GM10266 (cell line): ENCODE results near the gene ATP8A2.

Experiments
- DNase-seq: peaks from one replicate; pipeline ENCODE4 v3.0.0; 2012; ENCODE audit errors: extremely low spot score
- CTCF ChIP-seq: IDR thresholded peaks from 2 replicates; pipeline ENCODE4 v1.5.1; 2012; ENCODE audit warnings: mild to moderate bottlenecking, low read depth; ENCODE audit not compliant: control insufficient read depth, insufficient read depth; ENCODE audit errors: missing control alignments

ATP8A2 gene

GRCh38 chr13:25827831-25828465 lies 456.2 kb downstream of the ATP8A2 start:
- no peak for TF ChIP-seq CTCF
- no peak for DNase-seq

- no peak for DNase-seq
- no peak for TF ChIP-seq CTCF
These were observed 462.0 kb downstream of the ATP8A2 start for GRCh38 chr13:25833761-25834160.

- no peak for TF ChIP-seq CTCF
- no peak for DNase-seq
These were observed 465.0 kb downstream of the ATP8A2 start for GRCh38 chr13:25836574-25837336.

GRCh38 chr13:25839371-25839770 lies 467.6 kb downstream of the ATP8A2 start:
- no peak for DNase-seq
- TF ChIP-seq CTCF = no peak

- TF ChIP-seq CTCF = no peak
- DNase-seq = no peak
These were observed 468.5 kb downstream of the ATP8A2 start for GRCh38 chr13:25840261-25840660.

- DNase-seq = no peak
- TF ChIP-seq CTCF = no peak
These were observed 469.2 kb downstream of the ATP8A2 start for GRCh38 chr13:25840931-25841330.

GRCh38 chr13:25843692-25844091 lies 471.9 kb downstream of the ATP8A2 start:
- TF ChIP-seq CTCF = no peak
- DNase-seq = no peak
